ENCODE results near the gene HSPA4. TPM values are rescaled to one million over a fixed set of nuclear protein-coding genes. Genes with fewer than 3 reads are reported as not detected.

HSPA4 gene
- total RNA-seq, 1 experiment from 2014 or later: 237 TPM

DNA sequence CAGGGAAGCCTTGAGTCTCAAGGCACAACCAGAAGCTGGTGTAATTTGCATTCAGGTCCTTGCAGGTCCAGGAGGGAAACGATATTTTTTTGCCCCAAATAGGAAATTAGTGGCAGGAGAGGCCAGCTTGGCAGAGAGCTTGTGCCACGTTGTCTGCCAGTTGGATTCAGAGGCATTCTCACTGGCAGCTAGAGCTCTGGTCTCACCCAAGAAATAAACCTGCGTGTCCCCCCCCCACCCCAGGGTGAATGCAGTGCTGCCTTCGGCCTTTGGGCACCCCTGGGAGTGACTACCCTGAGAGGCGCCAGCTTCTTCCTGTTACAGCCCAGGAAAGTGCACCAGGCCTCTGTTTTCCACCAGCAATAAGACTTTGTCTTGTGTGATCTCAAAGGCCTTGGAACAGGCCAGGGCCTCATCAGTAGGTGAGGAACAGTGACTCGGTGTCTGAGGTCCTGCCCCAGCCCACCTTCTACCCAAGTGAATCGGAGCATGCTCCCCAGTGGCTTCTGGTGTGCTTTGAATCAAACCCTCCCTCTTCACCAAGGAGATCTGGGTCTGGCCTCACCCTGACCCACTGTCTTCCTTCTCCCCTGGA lies 68.4 kb downstream of the HSPA4 start:
- BruUV-seq (replicated peaks): no TSS peak
- no peaks in the 10 kb centered on the region for H3K27me3 Mint-ChIP-seq (ENCODE audit: insufficient read depth, unreplicated experiment)
- no peaks in the 10 kb centered on the region for H3K27me3 ChIP-seq (replicated peaks; ENCODE audit: control insufficient read depth, insufficient read depth, low read length)
- no peak overlapping the region for H3K4me3 Mint-ChIP-seq (ENCODE audit: unreplicated experiment)
- no peaks in the 10 kb centered on the region for H3K36me3 ChIP-seq (ENCODE audit: control insufficient read depth, insufficient read depth, low read length)
- no peak overlapping the region for H3K27ac Mint-ChIP-seq (ENCODE audit: unreplicated experiment)
- H3K36me3 Mint-ChIP-seq (ENCODE audit: insufficient read depth, unreplicated experiment): no peaks in the 10 kb centered on the region
- H3K9me3 Mint-ChIP-seq (ENCODE audit: unreplicated experiment): no peaks in the 10 kb centered on the region
- no peaks in the 10 kb centered on the region for H3K4me1 Mint-ChIP-seq (ENCODE audit: low read depth, unreplicated experiment)
- H3K4me3 ChIP-seq (ENCODE audit: low read depth, low read length): no peak overlapping the region
- TF ChIP-seq, protein P1, sequence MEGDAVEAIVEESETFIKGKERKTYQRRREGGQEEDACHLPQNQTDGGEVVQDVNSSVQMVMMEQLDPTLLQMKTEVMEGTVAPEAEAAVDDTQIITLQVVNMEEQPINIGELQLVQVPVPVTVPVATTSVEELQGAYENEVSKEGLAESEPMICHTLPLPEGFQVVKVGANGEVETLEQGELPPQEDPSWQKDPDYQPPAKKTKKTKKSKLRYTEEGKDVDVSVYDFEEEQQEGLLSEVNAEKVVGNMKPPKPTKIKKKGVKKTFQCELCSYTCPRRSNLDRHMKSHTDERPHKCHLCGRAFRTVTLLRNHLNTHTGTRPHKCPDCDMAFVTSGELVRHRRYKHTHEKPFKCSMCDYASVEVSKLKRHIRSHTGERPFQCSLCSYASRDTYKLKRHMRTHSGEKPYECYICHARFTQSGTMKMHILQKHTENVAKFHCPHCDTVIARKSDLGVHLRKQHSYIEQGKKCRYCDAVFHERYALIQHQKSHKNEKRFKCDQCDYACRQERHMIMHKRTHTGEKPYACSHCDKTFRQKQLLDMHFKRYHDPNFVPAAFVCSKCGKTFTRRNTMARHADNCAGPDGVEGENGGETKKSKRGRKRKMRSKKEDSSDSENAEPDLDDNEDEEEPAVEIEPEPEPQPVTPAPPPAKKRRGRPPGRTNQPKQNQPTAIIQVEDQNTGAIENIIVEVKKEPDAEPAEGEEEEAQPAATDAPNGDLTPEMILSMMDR (IDR thresholded peaks at IDR 0.05; ENCODE audit: insufficient read depth in 1 of 2, low read depth in 1 of 2, low read length in 1 of 2, severe bottlenecking in 1 of 2, unreplicated experiment in 1 of 2): no peak
- CTCF ChIA-PET: interaction anchor here (1.6 kb wide), 1 partner anchor 128 kb away, joined by 4 read pairs; no protein-coding TSS in a partner anchor
- no peak for DNase-seq
- POLR2A ChIA-PET: no interaction called here
- intact Hi-C loops (cut with micrococcal nuclease; ENCODE audit: unreplicated experiment): no loop called here
- H3K9me3 ChIP-seq: no peaks in the 10 kb centered on the region
- no peaks in the 10 kb centered on the region for H3K4me1 ChIP-seq

DNA sequence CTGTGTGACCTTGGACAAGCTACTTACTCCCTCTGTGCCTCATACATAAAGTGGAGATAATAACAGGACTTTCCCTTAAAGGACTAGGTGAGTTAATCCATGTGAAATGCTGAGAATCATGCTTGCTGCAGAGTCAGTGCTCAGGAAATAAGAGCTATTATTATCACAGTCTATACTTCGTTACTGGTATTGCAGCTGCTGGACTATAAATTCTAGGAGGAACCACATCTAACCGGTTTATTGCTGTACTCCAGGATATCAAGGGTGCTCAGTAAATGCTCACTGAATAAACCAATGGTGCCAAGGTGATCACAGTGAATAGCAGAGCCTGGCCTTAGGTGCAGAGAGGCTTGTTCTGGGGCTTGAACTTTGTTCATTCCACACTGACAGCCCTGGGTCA lies 69.3 kb downstream of the HSPA4 start:
- BruUV-seq (replicated peaks): no TSS peak
- Mint-ChIP-seq H3K4me3 (ENCODE audit: unreplicated experiment) (no peak overlapping the region), H3K27ac (ENCODE audit: unreplicated experiment) (no peak overlapping the region), H3K4me1 (ENCODE audit: low read depth, unreplicated experiment) (no peaks in the 10 kb centered on the region), H3K9me3 (ENCODE audit: unreplicated experiment) (no peaks in the 10 kb centered on the region), H3K36me3 (ENCODE audit: insufficient read depth, unreplicated experiment) (no peaks in the 10 kb centered on the region), H3K27me3 (ENCODE audit: insufficient read depth, unreplicated experiment) (no peaks in the 10 kb centered on the region)
- TF ChIP-seq, protein P1 (IDR thresholded peaks at IDR 0.05; ENCODE audit: insufficient read depth in 1 of 2, low read depth in 1 of 2, low read length in 1 of 2, severe bottlenecking in 1 of 2, unreplicated experiment in 1 of 2): no peak
- POLR2A ChIA-PET: no interaction called here
- Histone ChIP-seq H3K4me3 (ENCODE audit: low read depth, low read length) (no peak overlapping the region), H3K4me1 (no peaks in the 10 kb centered on the region), H3K36me3 (ENCODE audit: control insufficient read depth, insufficient read depth, low read length) (no peaks in the 10 kb centered on the region), H3K27me3 (replicated peaks; ENCODE audit: control insufficient read depth, insufficient read depth, low read length) (no peaks in the 10 kb centered on the region), H3K9me3 (no peaks in the 10 kb centered on the region)
- CTCF ChIA-PET: interaction anchor here (1.6 kb wide), 1 partner anchor 127 kb away, joined by 4 read pairs; no protein-coding TSS in a partner anchor
- no peak for DNase-seq
- intact Hi-C loops (cut with micrococcal nuclease; ENCODE audit: unreplicated experiment): no loop called here

DNA sequence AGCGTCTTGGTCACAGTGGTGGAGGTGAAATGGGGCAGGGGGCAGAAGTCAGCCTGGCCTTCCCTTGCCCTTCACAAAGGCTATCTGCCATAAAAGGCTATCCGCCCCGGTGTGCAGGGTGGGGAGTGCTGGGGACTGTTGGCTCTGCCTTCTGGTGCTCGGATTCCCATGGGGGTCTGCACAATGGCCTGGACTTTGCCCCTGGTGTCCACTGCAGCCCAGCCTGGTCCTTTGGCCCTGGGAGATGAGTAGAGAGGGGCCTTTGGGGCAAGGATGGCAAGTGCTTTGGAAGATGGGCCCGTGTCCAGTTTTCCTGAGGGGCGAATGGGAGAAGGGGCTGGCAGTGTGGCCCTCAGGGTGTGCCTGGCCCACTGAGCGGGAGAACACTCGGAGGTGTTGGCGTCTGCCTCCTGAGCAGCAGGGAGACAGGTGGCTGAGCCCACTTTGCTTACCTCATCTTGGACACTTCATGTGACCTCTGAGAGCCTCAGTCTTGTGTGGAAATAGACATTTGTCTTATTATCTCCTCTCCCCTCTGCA lies 69.9 kb downstream of the HSPA4 start:
- DNase-seq: no peak
- no peaks in the 10 kb centered on the region for H3K4me1 ChIP-seq
- CTCF ChIA-PET: no interaction called here

More for the DNA sequence above, 69.9 kb downstream of the HSPA4 start:
- no peak overlapping the region for H3K4me3 ChIP-seq (ENCODE audit: low read depth, low read length)
- Mint-ChIP-seq H3K4me1 (ENCODE audit: low read depth, unreplicated experiment) (no peaks in the 10 kb centered on the region), H3K27ac (ENCODE audit: unreplicated experiment) (no peak overlapping the region), H3K4me3 (ENCODE audit: unreplicated experiment) (no peak overlapping the region), H3K9me3 (ENCODE audit: unreplicated experiment) (no peaks in the 10 kb centered on the region), H3K27me3 (ENCODE audit: insufficient read depth, unreplicated experiment) (peaks cover 2% of the 10 kb centered on the region), H3K36me3 (ENCODE audit: insufficient read depth, unreplicated experiment) (no peaks in the 10 kb centered on the region)
- no peaks in the 10 kb centered on the region for H3K9me3 ChIP-seq
- intact Hi-C loops (cut with micrococcal nuclease; ENCODE audit: unreplicated experiment): no loop called here
- POLR2A ChIA-PET: no interaction called here
- H3K36me3 ChIP-seq (ENCODE audit: control insufficient read depth, insufficient read depth, low read length): no peaks in the 10 kb centered on the region
- no peaks in the 10 kb centered on the region for H3K27me3 ChIP-seq (replicated peaks; ENCODE audit: control insufficient read depth, insufficient read depth, low read length)
- TF ChIP-seq, protein P1 (IDR thresholded peaks at IDR 0.05; ENCODE audit: insufficient read depth in 1 of 2, low read depth in 1 of 2, low read length in 1 of 2, severe bottlenecking in 1 of 2, unreplicated experiment in 1 of 2): no peak
- no TSS peak for BruUV-seq (replicated peaks)

Measured in Caco-2 (cell line).